Measurements from ENCODE around the gene DCANP1. TPM values are rescaled to one million over a fixed set of nuclear protein-coding genes. Genes with fewer than 3 reads are reported as not detected.

The DCANP1 gene
- total and polyA plus RNA-seq, 10 of the 15 experiments (the other 5 are each of a cell fraction or from before 2014, with no cell fraction given) = 0.01 TPM; not detected in 9

DNA sequence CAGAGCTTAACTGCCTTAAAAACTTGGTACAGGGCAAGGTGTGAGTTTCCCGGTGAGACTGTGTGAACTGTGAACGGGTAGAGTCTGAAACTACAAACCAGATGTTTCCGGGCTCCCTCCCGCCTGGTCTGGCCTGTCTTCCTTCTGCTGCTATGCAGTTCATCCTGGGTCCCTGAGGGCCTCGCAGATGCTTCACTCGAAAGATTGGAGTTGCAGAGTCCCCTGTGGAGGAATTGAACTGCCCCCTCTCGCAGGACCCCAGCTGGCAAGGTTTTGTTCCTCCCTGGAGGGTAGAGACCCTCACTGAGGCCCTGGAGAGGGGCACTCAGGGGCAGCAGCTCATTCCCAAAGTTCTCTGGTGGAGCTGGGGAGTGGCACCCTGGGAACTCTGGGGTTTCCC is 533 bp downstream of the DCANP1 start:
- Histone ChIP-seq H3K4me2 (ENCODE audit: control insufficient read depth, insufficient read depth) (no peak overlapping the region), H3K79me2 (ENCODE audit: control insufficient read depth, insufficient read depth, low read length) (no peaks in the 10 kb centered on the region), H4K20me1 (ENCODE audit: control insufficient read depth, insufficient read depth) (no peaks in the 10 kb centered on the region), H3K9me3 (replicated peaks; ENCODE audit: control insufficient read depth, insufficient read depth, low read length) (no peaks in the 10 kb centered on the region; the same call in 2 of the 3 replicates), H2AFZ (ENCODE audit: control insufficient read depth, low read depth, low read length) (no peak overlapping the region), H3K9ac (ENCODE audit: control insufficient read depth, insufficient read depth, low read length) (no peak overlapping the region), H3K27me3 (replicated peaks in 1 of 2; ENCODE audit: control insufficient read depth in 2 of 2, insufficient read depth in 2 of 2, low read length in 1 of 2) (0 out of 4 replicates have a peak, but pooled peaks cover 0 to 1% of the 10 kb centered on the region in 2 experiments), H3K4me3 (no peak overlapping the region), H3K4me1 (ENCODE audit: control insufficient read depth, insufficient read depth, low read length) (peaks cover 18% of the 10 kb centered on the region), H3K36me3 (ENCODE audit: control insufficient read depth in 2 of 2, insufficient read depth in 2 of 2, low read length in 1 of 2) (no peaks in the 10 kb centered on the region), H3K27ac (ENCODE audit: control insufficient read depth, insufficient read depth) (no peak overlapping the region)
- POLR2A ChIA-PET = no interaction called here
- no peak for FAIRE-seq
- no peak for TF ChIP-seq TCF7 (IDR thresholded peaks at IDR 0.05; ENCODE audit: borderline replicate concordance)
- TF ChIP-seq, protein P1, sequence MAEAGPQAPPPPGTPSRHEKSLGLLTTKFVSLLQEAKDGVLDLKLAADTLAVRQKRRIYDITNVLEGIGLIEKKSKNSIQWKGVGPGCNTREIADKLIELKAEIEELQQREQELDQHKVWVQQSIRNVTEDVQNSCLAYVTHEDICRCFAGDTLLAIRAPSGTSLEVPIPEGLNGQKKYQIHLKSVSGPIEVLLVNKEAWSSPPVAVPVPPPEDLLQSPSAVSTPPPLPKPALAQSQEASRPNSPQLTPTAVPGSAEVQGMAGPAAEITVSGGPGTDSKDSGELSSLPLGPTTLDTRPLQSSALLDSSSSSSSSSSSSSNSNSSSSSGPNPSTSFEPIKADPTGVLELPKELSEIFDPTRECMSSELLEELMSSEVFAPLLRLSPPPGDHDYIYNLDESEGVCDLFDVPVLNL (IDR thresholded peaks at IDR 0.05; ENCODE audit: low read depth, low read length) = no peak
- TF ChIP-seq RCOR1 (conservative IDR thresholded peaks at IDR 0.05; ENCODE audit: low read depth, low read length) = no peak
- TF ChIP-seq, protein P2, sequence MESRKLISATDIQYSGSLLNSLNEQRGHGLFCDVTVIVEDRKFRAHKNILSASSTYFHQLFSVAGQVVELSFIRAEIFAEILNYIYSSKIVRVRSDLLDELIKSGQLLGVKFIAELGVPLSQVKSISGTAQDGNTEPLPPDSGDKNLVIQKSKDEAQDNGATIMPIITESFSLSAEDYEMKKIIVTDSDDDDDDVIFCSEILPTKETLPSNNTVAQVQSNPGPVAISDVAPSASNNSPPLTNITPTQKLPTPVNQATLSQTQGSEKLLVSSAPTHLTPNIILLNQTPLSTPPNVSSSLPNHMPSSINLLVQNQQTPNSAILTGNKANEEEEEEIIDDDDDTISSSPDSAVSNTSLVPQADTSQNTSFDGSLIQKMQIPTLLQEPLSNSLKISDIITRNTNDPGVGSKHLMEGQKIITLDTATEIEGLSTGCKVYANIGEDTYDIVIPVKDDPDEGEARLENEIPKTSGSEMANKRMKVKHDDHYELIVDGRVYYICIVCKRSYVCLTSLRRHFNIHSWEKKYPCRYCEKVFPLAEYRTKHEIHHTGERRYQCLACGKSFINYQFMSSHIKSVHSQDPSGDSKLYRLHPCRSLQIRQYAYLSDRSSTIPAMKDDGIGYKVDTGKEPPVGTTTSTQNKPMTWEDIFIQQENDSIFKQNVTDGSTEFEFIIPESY (IDR thresholded peaks at IDR 0.05) = no peak
- SMC1A ChIA-PET (ENCODE audit: uncharacterized antibody, unreplicated experiment) = interaction anchor here (0.8 kb wide), 1 partner anchor 9 kb away, joined by 3 read pairs; no protein-coding TSS in a partner anchor
- no peak for DNase-seq (ENCODE audit: low read depth, low spot score)
- intact Hi-C loops (cut with micrococcal nuclease; ENCODE audit: unreplicated experiment) = no loop called here
- RAD21 ChIA-PET (ENCODE audit: unreplicated experiment) = no interaction called here
- no TSS peak for BruUV-seq (replicated peaks)
- in situ Hi-C loops (cut with MboI) = no loop called here
- 25% methylated on average over 7 of the region's 7 CpGs for WGBS (ENCODE audit: insufficient coverage, insufficient replicate concordance, low lambda C conversion rate, missing lambda C conversion rate)
- CTCF ChIA-PET = interaction anchor here (1.4 to 4.2 kb wide), 4 partner anchors 11 to 114 kb away, joined by 5 to 35 read pairs (median 18); no protein-coding TSS in a partner anchor
- no peak for ATAC-seq

All from GM12878 (cell line).